CD4-positive, alpha-beta T cell treated with Interleukin-17A for 1 hour (primary cell): Measurements from ENCODE around the gene FNDC3B.

ENCODE experiments used
- DNase-seq: peaks from one replicate; pipeline ENCODE4 v3.0.0-alpha.2; 2020

Gene FNDC3B

DNA sequence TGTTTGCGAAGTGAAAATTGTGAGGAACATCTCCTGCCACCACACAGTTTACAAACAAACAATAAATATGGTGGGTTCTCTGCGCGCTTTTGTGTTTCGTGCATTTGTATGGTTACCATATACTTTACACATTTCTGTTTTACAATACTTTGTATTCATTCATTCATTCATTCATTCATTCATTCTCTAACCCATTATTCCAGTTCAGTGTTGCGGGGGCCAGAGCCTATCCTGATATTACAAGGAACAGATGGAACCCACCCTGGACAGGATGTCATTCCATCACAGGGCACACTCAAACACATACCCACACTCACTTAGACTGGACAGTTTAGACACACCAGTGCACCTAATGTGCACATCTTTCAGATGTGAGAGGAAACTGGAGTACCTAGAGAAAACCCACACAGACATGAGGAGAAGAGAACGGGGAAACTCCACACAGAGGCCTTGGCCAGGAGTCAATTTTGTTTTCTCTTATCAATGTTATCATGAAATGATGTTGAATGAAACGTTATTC lies 160.5 kb downstream of the FNDC3B start:
- DNase-seq, result no peak

GRCh38 chr3:172201136-172201869 lies 161.9 kb downstream of the FNDC3B start:
- no peak for DNase-seq

DNA sequence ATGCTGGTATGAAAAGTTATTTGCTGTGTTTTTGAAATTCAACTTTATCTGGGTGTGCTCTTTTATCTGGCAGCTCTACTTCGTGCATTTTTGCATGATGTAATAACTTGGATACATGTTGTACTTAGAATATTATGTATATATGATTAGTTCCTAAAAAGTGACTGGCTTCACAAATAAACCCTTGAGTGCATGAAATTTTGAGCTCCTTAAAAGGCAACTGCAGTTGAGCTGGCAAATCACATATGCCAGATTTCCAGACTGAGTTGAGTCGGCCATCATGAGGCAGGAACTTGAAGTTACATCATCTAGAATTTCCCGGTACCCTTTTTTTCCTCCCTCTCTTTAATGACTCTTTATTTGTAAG lies 162.5 kb downstream of the FNDC3B start:
- no peak for DNase-seq

DNA sequence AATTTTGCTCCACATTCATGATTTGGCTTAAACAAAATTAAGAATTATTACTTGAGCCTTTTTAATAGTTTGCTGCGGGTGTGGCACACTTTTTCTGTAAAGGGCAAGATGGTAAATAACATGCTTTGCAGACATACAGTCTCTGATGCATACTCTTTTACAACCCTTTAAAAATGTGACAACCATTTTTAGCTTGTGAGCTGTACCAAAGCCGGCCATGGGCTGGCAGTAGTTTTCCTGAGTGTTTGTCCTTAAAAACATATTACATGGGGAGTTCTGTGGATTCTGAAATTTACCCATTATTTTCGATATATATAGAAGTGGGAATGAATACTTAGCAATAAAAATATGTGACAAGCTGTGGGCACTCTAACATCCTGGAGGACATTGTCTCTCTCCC lies 163.4 kb downstream of the FNDC3B start:
- no peak for DNase-seq

GRCh38 chr3:172203522-172204258 lies 164.3 kb downstream of the FNDC3B start:
- no peak for DNase-seq

DNA sequence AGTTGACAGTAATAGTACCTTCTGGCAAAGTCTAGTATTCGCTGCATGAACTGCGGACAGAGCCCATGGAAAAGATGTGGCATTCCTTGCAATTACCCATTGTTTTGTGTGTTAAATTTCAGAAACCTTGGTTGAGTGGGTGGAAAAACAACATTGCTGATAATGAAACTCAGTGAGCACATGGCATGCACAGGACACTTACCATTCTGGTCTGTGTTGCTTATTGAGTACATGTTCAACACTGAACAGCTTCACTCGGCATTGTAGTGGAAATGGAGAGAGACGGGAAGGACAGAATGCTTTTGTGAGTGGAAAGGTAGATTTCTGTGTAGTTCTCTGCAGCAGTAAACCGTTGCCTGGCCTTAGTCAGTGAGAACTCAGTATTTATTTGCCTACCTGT lies 165.3 kb downstream of the FNDC3B start:
- no peak for DNase-seq

GRCh38 chr3:172208586-172209332 lies 169.4 kb downstream of the FNDC3B start:
- DNase-seq, result no peak

GRCh38 chr3:172209333-172210321 lies 170.2 kb downstream of the FNDC3B start:
- no peak for DNase-seq

- DNase-seq, result no peak
Measured at GRCh38 chr3:172210355-172210754, 171.0 kb downstream of the FNDC3B start.

GRCh38 chr3:172211123-172211522 lies 171.7 kb downstream of the FNDC3B start:
- DNase-seq, result no peak

DNA sequence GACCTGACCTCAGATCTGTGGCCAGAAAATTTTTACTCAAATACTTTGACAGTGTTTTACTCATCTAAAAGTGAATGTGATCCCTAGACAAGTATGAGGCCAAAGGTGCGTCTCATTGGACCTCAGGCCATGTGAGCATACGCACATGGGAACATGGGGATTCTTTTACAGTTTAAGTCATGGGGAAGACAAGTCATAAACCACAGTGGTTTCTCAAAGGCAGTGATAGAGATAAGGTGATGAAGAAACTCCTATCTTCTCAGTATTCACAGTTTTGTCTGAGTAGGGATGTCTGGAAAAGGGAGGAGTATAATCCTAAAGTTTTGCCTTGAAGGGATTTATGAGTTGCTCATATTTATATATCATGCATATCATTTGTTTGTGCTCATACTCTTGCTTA lies 173.8 kb downstream of the FNDC3B start:
- DNase-seq, result no peak

GRCh38 chr3:172213904-172214303 lies 174.5 kb downstream of the FNDC3B start:
- no peak for DNase-seq

GRCh38 chr3:172216267-172216666 lies 176.9 kb downstream of the FNDC3B start:
- DNase-seq, result no peak

DNA sequence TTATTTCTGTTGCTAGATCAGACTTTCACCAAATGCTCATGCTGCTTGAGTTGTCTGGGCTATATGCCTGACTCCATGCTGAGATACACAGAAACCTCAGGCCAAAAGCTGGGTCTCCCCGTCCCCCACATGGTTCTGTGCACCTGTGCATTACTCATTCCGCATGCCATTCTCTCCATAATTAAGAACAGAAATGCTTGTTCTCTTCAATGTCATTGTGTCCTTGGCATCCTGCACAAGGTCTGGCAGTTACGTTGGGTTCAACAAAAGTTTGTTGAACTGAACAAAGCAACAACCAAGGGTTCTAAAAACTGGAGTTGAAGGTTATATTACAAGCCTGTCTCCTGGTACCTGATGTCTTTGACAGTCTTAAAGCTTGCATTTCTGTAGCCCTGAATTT lies 177.5 kb downstream of the FNDC3B start:
- DNase-seq, result no peak

GRCh38 chr3:172217877-172218276 lies 178.5 kb downstream of the FNDC3B start:
- DNase-seq, result no peak

DNA sequence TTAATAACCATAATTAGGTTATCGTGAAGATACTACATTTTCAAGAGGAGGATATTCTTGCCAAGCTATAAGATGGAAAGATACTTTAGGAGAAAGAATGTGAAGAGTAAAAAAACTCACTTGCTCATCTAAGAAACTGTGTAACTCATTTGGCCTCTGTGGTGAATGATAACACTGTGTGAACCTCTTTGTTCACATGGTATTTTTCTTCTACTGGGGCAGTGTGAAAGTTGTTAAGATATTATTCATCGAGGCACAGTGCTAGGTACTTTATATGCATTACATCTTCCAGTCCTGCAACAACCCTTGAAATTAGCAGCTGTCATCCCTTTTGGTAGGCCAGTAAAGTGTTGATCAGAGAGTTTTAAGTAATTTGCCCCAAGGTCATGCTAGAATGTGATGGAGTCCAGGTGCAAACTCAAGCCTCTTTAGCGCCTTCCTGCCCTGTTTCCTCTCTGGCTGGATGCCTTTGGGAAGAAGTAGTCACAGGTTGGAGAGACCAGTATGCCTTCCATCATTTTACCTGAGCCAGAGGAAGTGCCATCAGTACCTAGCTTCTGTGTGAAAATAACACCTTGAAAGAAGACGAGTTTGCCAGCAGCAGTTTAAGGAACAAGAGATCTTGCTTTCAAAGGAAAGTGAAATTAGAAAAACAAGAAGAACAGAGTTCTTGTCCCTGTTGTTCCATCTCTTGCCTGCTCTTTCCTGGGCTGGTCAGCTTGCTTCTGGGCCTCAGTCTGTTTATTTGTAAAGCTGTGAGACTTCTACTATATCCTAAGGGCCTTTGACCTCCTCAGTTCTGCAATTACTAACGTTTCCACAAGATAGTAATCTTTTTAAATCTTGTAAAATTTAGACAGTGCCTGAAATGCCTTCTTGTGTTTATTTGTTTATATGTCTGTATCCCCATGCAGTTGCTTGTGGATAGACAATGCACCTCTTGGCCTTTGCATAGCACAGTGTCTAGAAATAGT lies 179.3 kb downstream of the FNDC3B start:
- DNase-seq, result no peak

- no peak for DNase-seq
Measured at GRCh38 chr3:172219750-172220149, 180.4 kb downstream of the FNDC3B start.

- DNase-seq, result no peak
Measured at GRCh38 chr3:172221547-172221946, 182.2 kb downstream of the FNDC3B start.

DNA sequence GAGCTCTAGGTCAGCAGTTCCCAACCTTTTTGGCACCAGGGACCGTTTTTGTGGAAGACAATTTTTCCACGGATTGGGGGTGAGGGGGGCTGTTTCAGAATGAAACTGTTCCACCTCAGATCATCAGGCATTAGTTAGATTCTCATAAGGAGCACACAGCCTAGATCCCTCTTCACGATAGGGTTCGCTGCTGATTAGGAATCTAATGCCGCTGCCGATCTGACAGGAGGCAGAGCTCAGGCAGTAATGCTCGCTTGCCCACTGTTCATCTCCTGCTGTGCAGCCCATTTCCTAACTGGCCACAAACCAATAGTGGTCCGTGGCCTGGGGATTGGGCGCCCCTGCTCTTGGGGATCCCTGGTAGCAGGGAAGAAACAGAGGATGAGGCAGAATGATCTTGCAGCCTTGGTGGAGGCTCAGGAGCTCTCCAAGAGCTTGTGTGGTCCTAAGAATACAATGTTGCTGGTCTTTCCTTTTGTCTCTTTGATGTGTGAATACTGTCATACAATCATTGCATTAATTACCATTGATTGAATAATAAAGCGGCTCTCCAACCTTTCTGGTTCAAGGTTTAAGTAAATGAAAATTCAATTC lies 183.2 kb downstream of the FNDC3B start:
- no peak for DNase-seq

- DNase-seq, result no peak
Measured at GRCh38 chr3:172223870-172224269, 184.5 kb downstream of the FNDC3B start.
